Breast epithelium (tissue), 3 donors: ENCODE results near the gene NNAT.

Experiments
- CTCF ChIP-seq, 3 donors: fragments of 450-650 bp; IDR thresholded peaks; one replicate each; pipeline ENCODE4 v1.5.1; 2016 to 2017; ENCODE audit warnings: antibody characterized with exemption in 3 of 3, mild to moderate bottlenecking in 3 of 3, moderate library complexity in 3 of 3
- POLR2A ChIP-seq: fragments of 450-650 bp; IDR thresholded peaks from one replicate; pipeline ENCODE4 v1.6.1; 2016; ENCODE audit warnings: antibody characterized with exemption, mild to moderate bottlenecking, moderate library complexity
- POLR2AphosphoS5 ChIP-seq, 3 donors: sonication (generic); formaldehyde crosslinking; IDR thresholded peaks; one replicate each; pipeline ENCODE4 v1.6.1; 2017; ENCODE audit warnings: antibody characterized with exemption in 3 of 3

- TF ChIP-seq POLR2AphosphoS5 (IDR thresholded peaks at IDR 0.05): no peak
- no peak for TF ChIP-seq CTCF (IDR thresholded peaks at IDR 0.05)
- TF ChIP-seq POLR2A: no peak
These were observed 4.0 kb upstream of the NNAT start for GRCh38 chr20:37516811-37517750.
